Ishikawa (cell line): Measurements from ENCODE around the gene MAG.

ENCODE experiments used
- CEBPB ChIP-seq: IDR thresholded peaks from 2 replicates; pipeline ENCODE4 v1.6.1; 2012
- CREB1 ChIP-seq: IDR thresholded peaks from 2 replicates; pipeline ENCODE4 v1.6.1; 2012; ENCODE audit warnings: low read depth
- EGR1 ChIP-seq: IDR thresholded peaks from 2 replicates; pipeline ENCODE4 v1.6.1; 2012
- EP300 ChIP-seq: IDR thresholded peaks from 2 replicates; pipeline ENCODE4 v1.6.1; 2012; ENCODE audit warnings: borderline replicate concordance
- FOXM1 ChIP-seq: IDR thresholded peaks from 2 replicates; pipeline ENCODE4 v1.6.1; 2012; ENCODE audit warnings: low read depth, borderline replicate concordance
- NFIC ChIP-seq: IDR thresholded peaks from 2 replicates; pipeline ENCODE4 v1.6.1; 2012
- RAD21 ChIP-seq: IDR thresholded peaks from 2 replicates; pipeline ENCODE4 v1.6.1; 2012; ENCODE audit warnings: low read depth
- REST ChIP-seq: IDR thresholded peaks from 2 replicates; pipeline ENCODE4 v1.6.1; 2012; ENCODE audit warnings: low read depth, mild to moderate bottlenecking
- TAF1 ChIP-seq: IDR thresholded peaks from 2 replicates; pipeline ENCODE4 v1.6.1; 2012; ENCODE audit warnings: low read depth, mild to moderate bottlenecking
- TCF12 ChIP-seq: IDR thresholded peaks from 2 replicates; pipeline ENCODE4 v1.6.1; 2012; ENCODE audit warnings: low read depth
- TEAD4 ChIP-seq: IDR thresholded peaks from 2 replicates; pipeline ENCODE4 v1.6.1; 2012
- USF1 ChIP-seq: IDR thresholded peaks from 2 replicates; pipeline ENCODE4 v1.6.1; 2012
- YY1 ChIP-seq: IDR thresholded peaks from 2 replicates; pipeline ENCODE4 v1.6.1; 2012; ENCODE audit warnings: low read depth
- ZBTB7A ChIP-seq: IDR thresholded peaks from 2 replicates; pipeline ENCODE4 v1.6.1; 2012; ENCODE audit warnings: low read depth
- TF ChIP-seq, protein P1 (sequence below): IDR thresholded peaks from 2 replicates; pipeline ENCODE4 v1.6.1; 2012

MAG gene

GRCh38 chr19:35309481-35310279 is 17.7 kb downstream of the MAG start:
- TF ChIP-seq NFIC = no peak
- TF ChIP-seq EGR1 = no peak
- TF ChIP-seq, protein P1, sequence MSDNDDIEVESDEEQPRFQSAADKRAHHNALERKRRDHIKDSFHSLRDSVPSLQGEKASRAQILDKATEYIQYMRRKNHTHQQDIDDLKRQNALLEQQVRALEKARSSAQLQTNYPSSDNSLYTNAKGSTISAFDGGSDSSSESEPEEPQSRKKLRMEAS = no peak
- no peak for TF ChIP-seq USF1
- no peak for TF ChIP-seq CREB1
- TF ChIP-seq CEBPB = no peak
- TF ChIP-seq REST = no peak
- no peak for TF ChIP-seq RAD21
- TF ChIP-seq FOXM1 = no peak
- TF ChIP-seq EP300 = no peak
- TF ChIP-seq TCF12 = no peak
- TF ChIP-seq TAF1 = no peak
- TF ChIP-seq TEAD4 = no peak
- TF ChIP-seq YY1 = no peak
- TF ChIP-seq ZBTB7A = no peak

GRCh38 chr19:35310331-35310730 is 18.4 kb downstream of the MAG start:
- TF ChIP-seq REST = no peak
- no peak for TF ChIP-seq USF1
- no peak for TF ChIP-seq NFIC
- no peak for TF ChIP-seq YY1
- no peak for TF ChIP-seq EGR1
- TF ChIP-seq ZBTB7A = no peak
- TF ChIP-seq TAF1 = no peak
- no peak for TF ChIP-seq RAD21
- TF ChIP-seq FOXM1 = no peak
- TF ChIP-seq CEBPB = no peak
- TF ChIP-seq CREB1 = no peak
- TF ChIP-seq TCF12 = no peak
- TF ChIP-seq, protein P1 = no peak
- TF ChIP-seq EP300 = no peak
- TF ChIP-seq TEAD4 = no peak

- TF ChIP-seq, protein P1 = no peak
- TF ChIP-seq EGR1 (no peak), EP300 (no peak), RAD21 (no peak), CEBPB (no peak), TEAD4 (no peak), ZBTB7A (no peak), NFIC (no peak), REST (no peak), TAF1 (no peak), FOXM1 (no peak), YY1 (no peak), TCF12 (no peak), CREB1 (no peak), USF1 (no peak)
Observed at GRCh38 chr19:35310811-35311465, 19.0 kb downstream of the MAG start.
